ENCODE measurements around the gene INPP4B. TPM values are rescaled to one million over a fixed set of nuclear protein-coding genes. Genes with fewer than 3 reads are reported as not detected.

INPP4B gene
- total RNA-seq, 1 experiment from 2014 or later = 53.7 TPM

DNA sequence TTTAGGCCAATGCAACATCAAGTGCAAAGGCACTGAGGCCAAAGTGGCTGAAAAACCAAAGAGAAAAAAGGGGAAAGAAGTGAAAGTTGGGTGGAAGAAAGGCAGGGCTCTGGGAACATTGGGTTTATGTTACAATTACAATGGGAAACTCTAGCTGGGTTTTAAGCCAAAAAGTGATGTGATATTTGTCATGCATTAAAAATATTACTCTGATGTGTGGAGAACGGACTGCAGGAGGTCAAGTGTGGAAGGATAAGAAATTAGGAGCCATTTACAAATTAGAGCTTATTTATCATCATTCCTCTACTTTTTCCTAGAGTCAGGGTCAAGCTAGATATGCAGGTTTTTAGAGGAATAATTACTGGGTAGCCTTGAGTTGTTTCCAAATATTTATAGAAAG is 516.8 kb downstream of the INPP4B start:
- Histone ChIP-seq H3F3A (ENCODE audit: insufficient read depth, low read depth) (no peaks in the 10 kb centered on the region), H4K20me1 (ENCODE audit: insufficient read depth) (no peaks in the 10 kb centered on the region), H3K9me3 (ENCODE audit: insufficient read depth, low read depth) (no peaks in the 10 kb centered on the region), H3K27me3 (ENCODE audit: insufficient read depth, low read depth) (no peaks in the 10 kb centered on the region), H2AFZ (no peak overlapping the region), H3K4me3 (no peak overlapping the region), H3K4me2 (no peak overlapping the region), H3K9me2 (ENCODE audit: insufficient read depth) (no peaks in the 10 kb centered on the region; the same call in 1 of the 2 replicates), H3K79me2 (ENCODE audit: low read depth) (0 out of 2 replicates have a peak, but pooled peaks cover 10% of the 10 kb centered on the region), H3K4me1 (replicated peaks; ENCODE audit: insufficient read depth) (no peaks in the 10 kb centered on the region), H3K27ac (no peak overlapping the region), H3K36me3 (ENCODE audit: low read depth) (0 out of 2 replicates have a peak, but pooled peaks cover 3% of the 10 kb centered on the region)
- no TSS peak for BruUV-seq (replicated peaks)
- ChIA-PET CTCF (no interaction called here), POLR2A (ENCODE audit: unreplicated experiment) (no interaction called here)
- intact Hi-C loops (cut with micrococcal nuclease; ENCODE audit: unreplicated experiment) = no loop called here
- TF ChIP-seq CTCF (conservative IDR thresholded peaks at IDR 0.05) (no peak), EZH2 (IDR thresholded peaks at IDR 0.05; ENCODE audit: low read depth) (no peak)
- DNase-seq = no peak

DNA sequence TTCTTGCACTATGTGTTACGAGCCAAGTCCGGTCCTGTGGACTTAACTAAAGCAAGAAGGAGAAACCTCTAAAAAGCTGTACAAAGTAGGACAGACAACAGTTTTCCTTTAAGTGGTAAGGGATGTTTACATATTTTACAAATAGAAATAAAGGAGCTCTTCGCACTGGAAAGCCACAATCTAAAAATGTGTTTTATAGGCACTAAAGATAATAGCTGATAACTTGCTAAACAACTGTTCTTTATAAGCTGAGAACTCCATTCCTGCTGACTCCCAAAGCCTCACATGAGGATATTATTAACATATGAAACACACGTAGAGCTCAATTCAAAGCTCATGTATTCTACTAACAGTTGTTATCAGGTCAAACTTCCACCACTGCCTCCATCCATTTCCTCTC is 519.9 kb downstream of the INPP4B start:
- Histone ChIP-seq H2AFZ (no peak overlapping the region), H3K27ac (no peak overlapping the region), H3K9me3 (ENCODE audit: insufficient read depth, low read depth) (no peaks in the 10 kb centered on the region), H4K20me1 (ENCODE audit: insufficient read depth) (no peaks in the 10 kb centered on the region), H3K9me2 (ENCODE audit: insufficient read depth) (no peaks in the 10 kb centered on the region; the same call in 1 of the 2 replicates), H3F3A (ENCODE audit: insufficient read depth, low read depth) (no peaks in the 10 kb centered on the region), H3K36me3 (ENCODE audit: low read depth) (0 out of 2 replicates have a peak, but pooled peaks cover 7% of the 10 kb centered on the region), H3K4me2 (no peak overlapping the region), H3K4me3 (no peak overlapping the region), H3K4me1 (replicated peaks; ENCODE audit: insufficient read depth) (no peaks in the 10 kb centered on the region), H3K79me2 (ENCODE audit: low read depth) (0 out of 2 replicates have a peak, but pooled peaks cover 10% of the 10 kb centered on the region), H3K27me3 (ENCODE audit: insufficient read depth, low read depth) (no peaks in the 10 kb centered on the region)
- TF ChIP-seq CTCF (conservative IDR thresholded peaks at IDR 0.05) (no peak), EZH2 (IDR thresholded peaks at IDR 0.05; ENCODE audit: low read depth) (no peak)
- intact Hi-C loops (cut with micrococcal nuclease; ENCODE audit: unreplicated experiment) = no loop called here
- no peak for DNase-seq
- CTCF ChIA-PET = no interaction called here
- no TSS peak for BruUV-seq (replicated peaks)
- POLR2A ChIA-PET (ENCODE audit: unreplicated experiment) = no interaction called here

DNA sequence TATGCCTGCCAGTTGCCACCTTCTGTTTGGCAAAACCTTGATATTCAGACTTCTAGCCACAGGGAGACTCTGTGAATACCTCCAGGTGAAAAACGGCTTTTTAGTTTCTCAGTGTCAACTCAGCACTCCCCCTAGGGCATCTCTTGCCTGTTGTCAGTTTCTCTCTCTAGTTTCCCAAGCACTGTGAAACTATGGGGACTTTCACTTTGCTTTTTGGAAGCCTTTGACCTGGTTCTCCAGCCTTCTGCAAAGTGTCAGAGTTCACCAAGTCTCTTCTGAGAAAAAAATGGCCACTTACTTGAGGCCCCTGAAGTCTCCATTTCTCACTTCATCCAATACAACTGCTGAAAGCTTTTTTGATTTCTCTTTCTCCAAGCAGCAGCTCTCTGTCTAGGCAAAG is 521.5 kb downstream of the INPP4B start:
- intact Hi-C loops (cut with micrococcal nuclease; ENCODE audit: unreplicated experiment) = no loop called here
- H3K4me1 ChIP-seq (replicated peaks; ENCODE audit: insufficient read depth) = no peaks in the 10 kb centered on the region
- ChIA-PET POLR2A (ENCODE audit: unreplicated experiment) (no interaction called here), CTCF (no interaction called here)
- H3K9me3 ChIP-seq (ENCODE audit: insufficient read depth, low read depth) = no peaks in the 10 kb centered on the region
- H4K20me1 ChIP-seq (ENCODE audit: insufficient read depth) = no peaks in the 10 kb centered on the region
- H3F3A ChIP-seq (ENCODE audit: insufficient read depth, low read depth) = no peaks in the 10 kb centered on the region
- H3K36me3 ChIP-seq (ENCODE audit: low read depth) = 0 out of 2 replicates have a peak, but pooled peaks cover 7% of the 10 kb centered on the region
- no peak overlapping the region for H3K4me3 ChIP-seq
- no TSS peak for BruUV-seq (replicated peaks)
- no peaks in the 10 kb centered on the region for H3K27me3 ChIP-seq (ENCODE audit: insufficient read depth, low read depth)
- no peak overlapping the region for H2AFZ ChIP-seq
- DNase-seq = no peak
- TF ChIP-seq EZH2 (IDR thresholded peaks at IDR 0.05; ENCODE audit: low read depth) (no peak), CTCF (conservative IDR thresholded peaks at IDR 0.05) (no peak)
- no peak overlapping the region for H3K4me2 ChIP-seq
- H3K79me2 ChIP-seq (ENCODE audit: low read depth) = 0 out of 2 replicates have a peak, but pooled peaks cover 10% of the 10 kb centered on the region
- no peak overlapping the region for H3K27ac ChIP-seq
- no peaks in the 10 kb centered on the region; the same call in 1 of the 2 replicates for H3K9me2 ChIP-seq (ENCODE audit: insufficient read depth)
